Measurements from ENCODE around the gene PDC. TPM values are rescaled to one million over a fixed set of nuclear protein-coding genes. Genes with fewer than 3 reads are reported as not detected.

PDC gene
- total and polyA plus RNA-seq, 11 donors, result not detected

DNA sequence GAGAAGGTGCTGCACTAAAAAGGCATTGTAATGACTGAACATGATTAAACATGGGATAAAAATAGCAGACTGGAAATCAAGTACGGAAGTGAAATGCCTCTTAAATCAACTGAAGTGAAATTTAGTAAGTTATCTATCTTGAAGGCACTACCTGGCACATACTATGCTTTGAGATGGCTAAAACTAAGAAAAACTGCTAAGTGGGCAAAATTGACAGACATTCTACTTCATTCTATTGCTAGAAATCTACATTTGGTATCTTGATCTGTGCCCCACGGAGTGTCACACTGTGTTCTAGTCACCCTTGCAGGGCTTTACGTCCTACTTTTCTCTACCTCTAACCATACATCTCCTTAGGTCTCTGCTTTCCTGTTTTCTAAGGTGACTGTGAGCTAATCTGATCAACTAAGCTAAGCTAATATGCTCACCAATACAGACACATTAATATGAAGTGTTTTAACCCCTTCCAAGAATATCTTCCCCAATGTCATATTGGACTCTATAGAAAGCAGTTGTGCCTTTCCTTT, 4.1 kb downstream of the PDC start:
- Histone ChIP-seq H3K27me3 (no peaks in the 10 kb centered on the region), H3K9me3 (no peaks in the 10 kb centered on the region), H3K4me1 (peaks cover 0 to 12% (median 0%) of the 10 kb centered on the region in 12 donors), H3K36me3 (no peaks in the 10 kb centered on the region), H3K27ac (no peak overlapping the region), H3K4me3 (no peak overlapping the region)
- no peak for TF ChIP-seq POLR2A (IDR thresholded peaks at IDR 0.05)
- TF ChIP-seq, protein P1, sequence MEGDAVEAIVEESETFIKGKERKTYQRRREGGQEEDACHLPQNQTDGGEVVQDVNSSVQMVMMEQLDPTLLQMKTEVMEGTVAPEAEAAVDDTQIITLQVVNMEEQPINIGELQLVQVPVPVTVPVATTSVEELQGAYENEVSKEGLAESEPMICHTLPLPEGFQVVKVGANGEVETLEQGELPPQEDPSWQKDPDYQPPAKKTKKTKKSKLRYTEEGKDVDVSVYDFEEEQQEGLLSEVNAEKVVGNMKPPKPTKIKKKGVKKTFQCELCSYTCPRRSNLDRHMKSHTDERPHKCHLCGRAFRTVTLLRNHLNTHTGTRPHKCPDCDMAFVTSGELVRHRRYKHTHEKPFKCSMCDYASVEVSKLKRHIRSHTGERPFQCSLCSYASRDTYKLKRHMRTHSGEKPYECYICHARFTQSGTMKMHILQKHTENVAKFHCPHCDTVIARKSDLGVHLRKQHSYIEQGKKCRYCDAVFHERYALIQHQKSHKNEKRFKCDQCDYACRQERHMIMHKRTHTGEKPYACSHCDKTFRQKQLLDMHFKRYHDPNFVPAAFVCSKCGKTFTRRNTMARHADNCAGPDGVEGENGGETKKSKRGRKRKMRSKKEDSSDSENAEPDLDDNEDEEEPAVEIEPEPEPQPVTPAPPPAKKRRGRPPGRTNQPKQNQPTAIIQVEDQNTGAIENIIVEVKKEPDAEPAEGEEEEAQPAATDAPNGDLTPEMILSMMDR (IDR thresholded peaks at IDR 0.05), result no peak
- DNase-seq (no peak), ATAC-seq (no peak)
- intact Hi-C loops (cut with DNase I), result no loop called here
- WGBS, 4 donors, result 49 to 60% (median 53%) methylated on average over 3 of the region's 3 CpGs

DNA sequence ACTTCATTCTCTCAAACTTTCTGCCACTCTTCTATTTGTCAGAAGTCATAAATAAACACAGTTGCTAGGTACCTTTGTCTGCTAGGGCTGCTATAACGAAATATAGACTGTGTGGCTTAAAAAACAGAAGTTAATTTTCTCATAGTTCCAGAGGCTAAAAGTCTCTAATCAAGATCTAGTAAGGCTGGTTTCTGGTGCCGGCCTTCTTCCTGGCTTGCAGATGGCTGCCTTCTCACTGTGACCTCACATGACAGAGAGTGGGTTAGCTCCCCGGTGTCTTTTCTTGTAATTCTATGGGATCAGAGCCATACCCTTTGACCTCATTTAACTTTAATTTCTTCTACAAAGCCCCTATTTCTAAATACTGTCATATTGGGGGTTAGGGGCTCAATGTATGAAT, 5.9 kb downstream of the PDC start:
- DNase-seq (no peak), ATAC-seq (no peak)
- no peaks in the 10 kb centered on the region for H3K27me3 ChIP-seq
- no peak for TF ChIP-seq POLR2A (IDR thresholded peaks at IDR 0.05)
- TF ChIP-seq, protein P1 (IDR thresholded peaks at IDR 0.05), result no peak
- intact Hi-C loops (cut with DNase I), result no loop called here
- peaks cover 0 to 12% (median 0%) of the 10 kb centered on the region in 12 donors for H3K4me1 ChIP-seq
- H3K9me3 ChIP-seq, result no peaks in the 10 kb centered on the region
- no peaks in the 10 kb centered on the region for H3K36me3 ChIP-seq
- H3K4me3 ChIP-seq, result no peak overlapping the region
- no peak overlapping the region for H3K27ac ChIP-seq
- WGBS, 4 donors, result 56 to 74% (median 64%) methylated on average over 3 of the region's 3 CpGs

DNA sequence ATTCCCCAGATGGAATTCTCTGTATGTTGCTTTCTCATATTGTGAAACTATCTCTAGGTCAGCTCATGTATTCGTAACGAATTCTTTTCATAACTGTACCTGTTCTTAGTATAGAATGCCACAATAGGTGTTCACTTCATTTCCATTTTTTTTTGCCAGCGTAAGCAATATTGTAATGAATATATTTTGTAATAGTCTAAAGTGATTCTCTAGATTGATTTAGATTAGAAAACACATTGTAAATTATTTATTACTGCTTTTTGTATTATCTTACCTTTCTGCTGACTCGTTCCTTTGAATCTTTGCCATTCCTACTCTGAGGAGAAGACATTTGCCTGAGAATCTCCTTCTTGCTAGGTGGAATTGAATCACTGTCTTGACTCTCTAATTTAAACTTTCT, 14.8 kb downstream of the PDC start:
- WGBS, 4 donors, result 91 to 97% (median 93%) methylated on average over 4 of the region's 4 CpGs
- DNase-seq (no peak), ATAC-seq (no peak)
- Histone ChIP-seq H3K36me3 (no peaks in the 10 kb centered on the region), H3K9me3 (no peaks in the 10 kb centered on the region), H3K4me1 (peaks cover 0 to 7% (median 0%) of the 10 kb centered on the region in 12 donors), H3K27ac (no peak overlapping the region), H3K27me3 (no peaks in the 10 kb centered on the region), H3K4me3 (no peak overlapping the region)
- TF ChIP-seq, protein P1 (IDR thresholded peaks at IDR 0.05), result no peak
- intact Hi-C loops (cut with DNase I), result no loop called here

DNA sequence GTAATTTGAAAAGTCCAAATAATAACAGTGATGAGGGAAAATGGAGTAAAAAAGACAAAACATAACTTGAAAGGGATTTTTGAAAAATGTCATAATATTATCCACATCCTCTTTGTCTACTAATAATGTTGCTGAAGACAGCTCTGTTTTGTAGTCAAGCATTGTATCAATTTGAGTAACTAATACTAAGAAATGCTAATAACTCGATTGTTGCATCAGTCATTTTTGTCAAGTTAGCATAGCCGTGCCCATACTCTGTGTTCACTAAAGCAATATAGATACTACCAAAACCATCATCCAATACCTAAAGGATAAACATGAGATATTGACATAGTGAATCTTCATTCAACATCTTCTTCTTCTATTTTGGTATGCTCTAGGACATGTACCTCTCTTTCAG, 17.3 kb downstream of the PDC start:
- intact Hi-C loops (cut with DNase I), result no loop called here
- WGBS, 4 donors, result 94 to 98% (median 96%) methylated on average over 2 of the region's 2 CpGs

More for the DNA sequence above, 17.3 kb downstream of the PDC start:
- H3K27me3 ChIP-seq, result no peaks in the 10 kb centered on the region
- no peak overlapping the region for H3K4me3 ChIP-seq
- H3K27ac ChIP-seq, result no peak overlapping the region
- no peak for TF ChIP-seq POLR2A (IDR thresholded peaks at IDR 0.05)
- TF ChIP-seq, protein P1 (IDR thresholded peaks at IDR 0.05), result no peak
- peaks cover 0 to 7% (median 0%) of the 10 kb centered on the region in 12 donors for H3K4me1 ChIP-seq
- no peak for DNase-seq
- H3K9me3 ChIP-seq, result no peaks in the 10 kb centered on the region
- no peaks in the 10 kb centered on the region for H3K36me3 ChIP-seq
- no peak for ATAC-seq

Data from heart left ventricle (tissue), 16 donors.